Neural cell (in vitro differentiated cells): ENCODE data around the gene FGF1.

Experiments used
- CTCF ChIP-seq: fragments of 450-650 bp; IDR thresholded peaks from 2 replicates; pipeline ENCODE4 v1.5.1; 2014; ENCODE audit warnings: antibody characterized with exemption, mild to moderate bottlenecking, moderate library complexity; ENCODE audit not compliant: poor library complexity, severe bottlenecking
- EP300 ChIP-seq: fragments of 450-650 bp; conservative IDR thresholded peaks from 2 replicates; pipeline ENCODE4 v1.6.1; 2014; ENCODE audit warnings: antibody characterized with exemption, mild to moderate bottlenecking, moderate library complexity; ENCODE audit not compliant: poor library complexity, severe bottlenecking
- EZH2 ChIP-seq: fragments of 200-600, 300-800 bp; shearing (Covaris generic), sonication (generic); IDR thresholded peaks from 2 replicates; pipeline ENCODE4 v1.6.1; 2014; ENCODE audit warnings: antibody characterized with exemption, low read length, borderline replicate concordance, mild to moderate bottlenecking; ENCODE audit not compliant: insufficient read depth, poor library complexity, severe bottlenecking
- POLR2AphosphoS5 ChIP-seq: IDR thresholded peaks from 2 replicates; pipeline ENCODE4 v1.6.1; 2012
- RAD21 ChIP-seq: fragments of 450-650 bp; conservative IDR thresholded peaks from 2 replicates; pipeline ENCODE4 v1.6.1; 2014; ENCODE audit warnings: antibody characterized with exemption, mild to moderate bottlenecking, moderate library complexity
- REST ChIP-seq: IDR thresholded peaks from 2 replicates; pipeline ENCODE4 v1.6.1; 2012; ENCODE audit warnings: borderline replicate concordance
- SMC3 ChIP-seq: fragments of 450-650 bp; conservative IDR thresholded peaks from 2 replicates; pipeline ENCODE4 v1.6.1; 2014; ENCODE audit warnings: antibody characterized with exemption, mild to moderate bottlenecking, moderate library complexity; ENCODE audit not compliant: poor library complexity
- TAF1 ChIP-seq: IDR thresholded peaks from 2 replicates; pipeline ENCODE4 v1.6.1; 2012; ENCODE audit warnings: low read depth

- TF ChIP-seq SMC3 (no peak), POLR2AphosphoS5 (no peak), EZH2 (no peak), CTCF (no peak), RAD21 (no peak), TAF1 (no peak), EP300 (no peak), REST (no peak)
Observed at GRCh38 chr5:142586552-142586951, 99.3 kb downstream of the FGF1 start.
